Panc1 (cell line): ENCODE results near the gene TMEFF1.

Experiments
- POLR2AphosphoS5 ChIP-seq: IDR thresholded peaks from 2 replicates; pipeline ENCODE4 v1.6.1; 2012; ENCODE audit warnings: mild to moderate bottlenecking, low read depth, low read length, moderate library complexity
- TF ChIP-seq, protein P1 (sequence below): fragments of 450-650 bp; IDR thresholded peaks from 2 replicates; pipeline ENCODE4 v1.5.1; 2017; ENCODE audit warnings: mild to moderate bottlenecking
- TF ChIP-seq, protein P2 (sequence below), 2 experiments: IDR thresholded peaks; 2 replicates each; pipeline ENCODE4 v1.6.1; 2011 to 2012; ENCODE audit warnings: low read depth in 2 of 2, control low read depth in 1 of 2, low read length in 1 of 2, mild to moderate bottlenecking in 1 of 2, moderate library complexity in 1 of 2; ENCODE audit not compliant: insufficient read depth in 1 of 2

DNA sequence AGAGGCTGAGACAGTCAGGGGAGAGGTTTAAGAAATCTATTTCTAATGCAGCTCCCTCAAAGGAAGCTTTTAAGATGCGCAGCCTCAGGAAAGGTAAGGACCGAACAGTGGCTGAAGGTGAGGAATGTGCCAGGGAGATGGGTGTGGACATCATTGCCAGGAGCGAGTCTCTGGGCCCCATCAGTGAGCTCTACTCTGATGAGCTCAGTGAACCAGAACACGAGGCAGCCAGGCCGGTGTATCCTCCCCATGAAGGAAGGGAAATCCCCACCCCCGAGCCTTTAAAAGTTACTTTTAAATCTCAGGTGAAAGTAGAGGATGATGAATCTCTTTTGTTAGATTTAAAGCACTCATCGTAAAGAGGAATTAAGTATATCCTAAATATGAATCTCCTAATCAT is 113.1 kb downstream of the TMEFF1 start:
- TF ChIP-seq, protein P1, sequence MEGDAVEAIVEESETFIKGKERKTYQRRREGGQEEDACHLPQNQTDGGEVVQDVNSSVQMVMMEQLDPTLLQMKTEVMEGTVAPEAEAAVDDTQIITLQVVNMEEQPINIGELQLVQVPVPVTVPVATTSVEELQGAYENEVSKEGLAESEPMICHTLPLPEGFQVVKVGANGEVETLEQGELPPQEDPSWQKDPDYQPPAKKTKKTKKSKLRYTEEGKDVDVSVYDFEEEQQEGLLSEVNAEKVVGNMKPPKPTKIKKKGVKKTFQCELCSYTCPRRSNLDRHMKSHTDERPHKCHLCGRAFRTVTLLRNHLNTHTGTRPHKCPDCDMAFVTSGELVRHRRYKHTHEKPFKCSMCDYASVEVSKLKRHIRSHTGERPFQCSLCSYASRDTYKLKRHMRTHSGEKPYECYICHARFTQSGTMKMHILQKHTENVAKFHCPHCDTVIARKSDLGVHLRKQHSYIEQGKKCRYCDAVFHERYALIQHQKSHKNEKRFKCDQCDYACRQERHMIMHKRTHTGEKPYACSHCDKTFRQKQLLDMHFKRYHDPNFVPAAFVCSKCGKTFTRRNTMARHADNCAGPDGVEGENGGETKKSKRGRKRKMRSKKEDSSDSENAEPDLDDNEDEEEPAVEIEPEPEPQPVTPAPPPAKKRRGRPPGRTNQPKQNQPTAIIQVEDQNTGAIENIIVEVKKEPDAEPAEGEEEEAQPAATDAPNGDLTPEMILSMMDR, result no peak
- no peak for TF ChIP-seq POLR2AphosphoS5
- TF ChIP-seq, protein P2, sequence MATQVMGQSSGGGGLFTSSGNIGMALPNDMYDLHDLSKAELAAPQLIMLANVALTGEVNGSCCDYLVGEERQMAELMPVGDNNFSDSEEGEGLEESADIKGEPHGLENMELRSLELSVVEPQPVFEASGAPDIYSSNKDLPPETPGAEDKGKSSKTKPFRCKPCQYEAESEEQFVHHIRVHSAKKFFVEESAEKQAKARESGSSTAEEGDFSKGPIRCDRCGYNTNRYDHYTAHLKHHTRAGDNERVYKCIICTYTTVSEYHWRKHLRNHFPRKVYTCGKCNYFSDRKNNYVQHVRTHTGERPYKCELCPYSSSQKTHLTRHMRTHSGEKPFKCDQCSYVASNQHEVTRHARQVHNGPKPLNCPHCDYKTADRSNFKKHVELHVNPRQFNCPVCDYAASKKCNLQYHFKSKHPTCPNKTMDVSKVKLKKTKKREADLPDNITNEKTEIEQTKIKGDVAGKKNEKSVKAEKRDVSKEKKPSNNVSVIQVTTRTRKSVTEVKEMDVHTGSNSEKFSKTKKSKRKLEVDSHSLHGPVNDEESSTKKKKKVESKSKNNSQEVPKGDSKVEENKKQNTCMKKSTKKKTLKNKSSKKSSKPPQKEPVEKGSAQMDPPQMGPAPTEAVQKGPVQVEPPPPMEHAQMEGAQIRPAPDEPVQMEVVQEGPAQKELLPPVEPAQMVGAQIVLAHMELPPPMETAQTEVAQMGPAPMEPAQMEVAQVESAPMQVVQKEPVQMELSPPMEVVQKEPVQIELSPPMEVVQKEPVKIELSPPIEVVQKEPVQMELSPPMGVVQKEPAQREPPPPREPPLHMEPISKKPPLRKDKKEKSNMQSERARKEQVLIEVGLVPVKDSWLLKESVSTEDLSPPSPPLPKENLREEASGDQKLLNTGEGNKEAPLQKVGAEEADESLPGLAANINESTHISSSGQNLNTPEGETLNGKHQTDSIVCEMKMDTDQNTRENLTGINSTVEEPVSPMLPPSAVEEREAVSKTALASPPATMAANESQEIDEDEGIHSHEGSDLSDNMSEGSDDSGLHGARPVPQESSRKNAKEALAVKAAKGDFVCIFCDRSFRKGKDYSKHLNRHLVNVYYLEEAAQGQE (IDR thresholded peaks at IDR 0.05; ENCODE audit: insufficient read depth in 1 of 2, low read depth in 2 of 2, low read length in 1 of 2), result no peak
